Fibroblast of skin of scalp (primary cell): ENCODE results near the gene PLEKHD1.

Experiments
- DNase-seq: peaks from one replicate; pipeline ENCODE4 v3.0.0-alpha.2; 2013

PLEKHD1 gene

GRCh38 chr14:69548566-69548965 lies 64.0 kb downstream of the PLEKHD1 start:
- no peak for DNase-seq

GRCh38 chr14:69551511-69551910 lies 67.0 kb downstream of the PLEKHD1 start:
- no peak for DNase-seq

GRCh38 chr14:69553252-69553651 lies 68.7 kb downstream of the PLEKHD1 start:
- peak; percentile 70 for DNase-seq

- DNase-seq = peak; percentile 26
Observed at GRCh38 chr14:69554500-69554899, 70.0 kb downstream of the PLEKHD1 start.

GRCh38 chr14:69558774-69559173 lies 74.2 kb downstream of the PLEKHD1 start:
- DNase-seq = no peak

- no peak for DNase-seq
Observed at GRCh38 chr14:69559581-69560011, 75.1 kb downstream of the PLEKHD1 start.

- no peak for DNase-seq
Observed at GRCh38 chr14:69560826-69561225, 76.3 kb downstream of the PLEKHD1 start.

- DNase-seq = no peak
Observed at GRCh38 chr14:69561893-69562292, 77.4 kb downstream of the PLEKHD1 start.

GRCh38 chr14:69567563-69567962 lies 83.0 kb downstream of the PLEKHD1 start:
- no peak for DNase-seq

GRCh38 chr14:69569859-69570258 lies 85.3 kb downstream of the PLEKHD1 start:
- DNase-seq = no peak

- no peak for DNase-seq
Observed at GRCh38 chr14:69570836-69571330, 86.4 kb downstream of the PLEKHD1 start.

- no peak for DNase-seq
Observed at GRCh38 chr14:69571449-69572029, 87.0 kb downstream of the PLEKHD1 start.

- peak; percentile 25 for DNase-seq
Observed at GRCh38 chr14:69572030-69572840, 87.7 kb downstream of the PLEKHD1 start.

- no peak for DNase-seq
Observed at GRCh38 chr14:69572841-69573135, 88.3 kb downstream of the PLEKHD1 start.

- no peak for DNase-seq
Observed at GRCh38 chr14:69573205-69573830, 88.8 kb downstream of the PLEKHD1 start.

- DNase-seq = no peak
Observed at GRCh38 chr14:69573831-69574262, 89.3 kb downstream of the PLEKHD1 start.

- peak; percentile 40 for DNase-seq
Observed at GRCh38 chr14:69574263-69574953, 89.9 kb downstream of the PLEKHD1 start, which contains the start of gene CCDC177. Gene CCDC177 (minus strand): TSS chr14:69574871. CDS start chr14:69573622, 1,249 bp downstream.

GRCh38 chr14:69574954-69575295 lies 90.4 kb downstream of the PLEKHD1 start:
- no peak for DNase-seq

- DNase-seq = no peak
Observed at GRCh38 chr14:69579476-69579875, 94.9 kb downstream of the PLEKHD1 start.

GRCh38 chr14:69580009-69580577 lies 95.6 kb downstream of the PLEKHD1 start:
- peak; percentile 56 for DNase-seq
